A673 (cell line): ENCODE results near the gene KRT23. TPM values are rescaled to one million over a fixed set of nuclear protein-coding genes. Genes with fewer than 3 reads are reported as not detected.

Experiments
- BruUV-seq: library from RNA; stranded (reverse); fragments of 400-500 nt; replicated peaks from 2 replicates; lab custom pipeline; 2021; lab: Mats Ljungman, UMichigan
- CTCF ChIA-PET: fragments of 300-600 bp; sonication (Branson Sonifier 250); formaldehyde crosslinking; loops from one replicate; lab custom pipeline; 2022; ENCODE audit warnings: antibody characterized with exemption; lab: Charles Lee
- POLR2A ChIA-PET: fragments of 300-600 bp; sonication (Branson Sonifier 250); formaldehyde crosslinking; loops from one replicate; lab custom pipeline; 2022; ENCODE audit warnings: antibody characterized with exemption; ENCODE audit not compliant: low non-redundant PET; lab: Charles Lee
- DNase-seq: peaks from one replicate; pipeline ENCODE4 v3.0.0-alpha.2; 2015; ENCODE audit warnings: low spot score
- H3K27ac ChIP-seq: fragments of 200-600 bp; sonication (generic); 2 replicates; pipeline ENCODE4 v1.5.1; 2016; ENCODE audit warnings: mixed run types, low read depth, mild to moderate bottlenecking, mixed read lengths, antibody characterized with exemption, low read length; ENCODE audit not compliant: poor library complexity, severe bottlenecking
- H3K27me3 ChIP-seq: fragments of 200-600 bp; sonication (generic); replicated peaks from 2 replicates; pipeline ENCODE4 v1.6.1; 2017; ENCODE audit warnings: mixed run types, low read depth, mild to moderate bottlenecking, mixed read lengths, antibody characterized with exemption, low read length; ENCODE audit not compliant: insufficient read depth, poor library complexity
- H3K36me3 ChIP-seq: fragments of 200-600 bp; sonication (generic); 2 replicates; pipeline ENCODE4 v1.6.1; 2016; ENCODE audit warnings: mixed run types, mild to moderate bottlenecking, mixed read lengths, antibody characterized with exemption, low read length; ENCODE audit not compliant: insufficient read depth, poor library complexity, severe bottlenecking
- H3K4me1 ChIP-seq: fragments of 200-600 bp; sonication (generic); 2 replicates; pipeline ENCODE4 v1.6.1; 2017; ENCODE audit warnings: mixed run types, mild to moderate bottlenecking, mixed read lengths, antibody characterized with exemption, low read length; ENCODE audit not compliant: insufficient read depth, poor library complexity, severe bottlenecking
- H3K4me3 ChIP-seq: fragments of 200-600 bp; sonication (generic); 2 replicates; pipeline ENCODE4 v1.5.1; 2016; ENCODE audit warnings: low read depth, mixed run types, mild to moderate bottlenecking, mixed read lengths, low read length; ENCODE audit not compliant: poor library complexity, severe bottlenecking
- H3K9me3 ChIP-seq: fragments of 200-600 bp; sonication (generic); 2 replicates; pipeline ENCODE4 v1.6.1; 2016; ENCODE audit warnings: mixed run types, low read depth, mild to moderate bottlenecking, mixed read lengths, antibody characterized with exemption, low read length; ENCODE audit not compliant: poor library complexity, severe bottlenecking
- EZH2 ChIP-seq: fragments of 200-600 bp; sonication (generic); IDR thresholded peaks from 2 replicates; pipeline ENCODE4 v1.6.1; 2017; ENCODE audit warnings: borderline replicate concordance, low read depth, mild to moderate bottlenecking, mixed read lengths, antibody characterized with exemption, low read length; ENCODE audit not compliant: poor library complexity, severe bottlenecking
- intact Hi-C: fragments of 100-400 bp; cut with micrococcal nuclease; formaldehyde crosslinking; loops from one replicate; pipeline ENCODE4 v1.10.0; 2022; ENCODE audit not compliant: unreplicated experiment
- total RNA-seq: library from RNA; stranded (reverse); gene quantifications from 2 replicates; pipeline ENCODE4 v1.2.3, GENCODE V29; 2021
- TF ChIP-seq, protein P1 (sequence below): fragments of 300-800, 200-600 bp; sonication (generic); conservative IDR thresholded peaks from 2 replicates; pipeline ENCODE4 v1.5.1; 2017; ENCODE audit warnings: low read depth, mild to moderate bottlenecking, antibody characterized with exemption, low read length, moderate library complexity, mixed read lengths

Gene KRT23
- total RNA-seq, 1 experiment from 2014 or later, result not detected

- TF ChIP-seq EZH2, result no peak
- TF ChIP-seq, protein P1, sequence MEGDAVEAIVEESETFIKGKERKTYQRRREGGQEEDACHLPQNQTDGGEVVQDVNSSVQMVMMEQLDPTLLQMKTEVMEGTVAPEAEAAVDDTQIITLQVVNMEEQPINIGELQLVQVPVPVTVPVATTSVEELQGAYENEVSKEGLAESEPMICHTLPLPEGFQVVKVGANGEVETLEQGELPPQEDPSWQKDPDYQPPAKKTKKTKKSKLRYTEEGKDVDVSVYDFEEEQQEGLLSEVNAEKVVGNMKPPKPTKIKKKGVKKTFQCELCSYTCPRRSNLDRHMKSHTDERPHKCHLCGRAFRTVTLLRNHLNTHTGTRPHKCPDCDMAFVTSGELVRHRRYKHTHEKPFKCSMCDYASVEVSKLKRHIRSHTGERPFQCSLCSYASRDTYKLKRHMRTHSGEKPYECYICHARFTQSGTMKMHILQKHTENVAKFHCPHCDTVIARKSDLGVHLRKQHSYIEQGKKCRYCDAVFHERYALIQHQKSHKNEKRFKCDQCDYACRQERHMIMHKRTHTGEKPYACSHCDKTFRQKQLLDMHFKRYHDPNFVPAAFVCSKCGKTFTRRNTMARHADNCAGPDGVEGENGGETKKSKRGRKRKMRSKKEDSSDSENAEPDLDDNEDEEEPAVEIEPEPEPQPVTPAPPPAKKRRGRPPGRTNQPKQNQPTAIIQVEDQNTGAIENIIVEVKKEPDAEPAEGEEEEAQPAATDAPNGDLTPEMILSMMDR, result no peak
- H3K27me3 ChIP-seq, result no peaks in the 10 kb centered on the region
- no peaks in the 10 kb centered on the region for H3K4me1 ChIP-seq
- no peak for DNase-seq
- no peaks in the 10 kb centered on the region for H3K9me3 ChIP-seq
- BruUV-seq, result no TSS peak
- no peak overlapping the region for H3K4me3 ChIP-seq
- intact Hi-C loops, result no loop called here
- ChIA-PET CTCF (no interaction called here), POLR2A (no interaction called here)
- H3K27ac ChIP-seq, result no peak overlapping the region
- no peaks in the 10 kb centered on the region for H3K36me3 ChIP-seq
These were observed 41.2 kb upstream of the KRT23 start for GRCh38 chr17:40978575-40979151.

GRCh38 chr17:40975516-40975915, 38.1 kb upstream of the KRT23 start:
- CTCF ChIA-PET, result no interaction called here
- intact Hi-C loops, result no loop called here
- Histone ChIP-seq H3K4me3 (no peak overlapping the region), H3K27me3 (no peaks in the 10 kb centered on the region), H3K4me1 (no peaks in the 10 kb centered on the region), H3K27ac (no peak overlapping the region), H3K36me3 (no peaks in the 10 kb centered on the region), H3K9me3 (no peaks in the 10 kb centered on the region)
- POLR2A ChIA-PET, result no interaction called here
- DNase-seq, result no peak
- no peak for TF ChIP-seq EZH2
- TF ChIP-seq, protein P1, result no peak
- BruUV-seq, result no TSS peak

DNA sequence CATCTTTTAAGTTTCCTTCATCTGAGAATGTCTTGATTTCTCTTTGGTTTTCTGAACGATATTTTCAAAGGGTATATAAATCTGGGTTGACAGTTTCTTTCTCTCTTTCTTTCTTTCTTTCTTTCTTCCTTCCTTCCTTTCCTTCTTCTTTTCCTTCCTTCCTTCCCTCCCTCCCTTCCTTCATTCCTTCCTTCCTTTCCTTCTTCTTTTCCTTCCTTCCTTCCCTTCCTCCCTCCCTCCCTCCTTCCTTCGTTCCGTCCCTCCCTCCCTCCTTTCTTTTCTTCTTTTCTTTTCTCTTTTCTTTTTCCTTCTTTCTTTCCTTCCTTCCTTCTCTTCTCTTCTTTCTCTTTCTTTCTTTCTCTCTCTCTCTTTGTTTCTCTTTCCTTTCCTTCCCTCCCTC, 36.9 kb upstream of the KRT23 start:
- H3K36me3 ChIP-seq, result no peaks in the 10 kb centered on the region
- ChIA-PET CTCF (interaction anchor here (0.7 kb wide), 1 partner anchor 13 kb away, joined by 3 read pairs; no protein-coding TSS in a partner anchor), POLR2A (no interaction called here)
- no peaks in the 10 kb centered on the region for H3K9me3 ChIP-seq
- intact Hi-C loops, result no loop called here
- no peak overlapping the region for H3K4me3 ChIP-seq
- H3K4me1 ChIP-seq, result no peaks in the 10 kb centered on the region
- no TSS peak for BruUV-seq
- H3K27me3 ChIP-seq, result no peaks in the 10 kb centered on the region
- DNase-seq, result no peak
- H3K27ac ChIP-seq, result no peak overlapping the region
- no peak for TF ChIP-seq EZH2
- TF ChIP-seq, protein P1, result no peak
